ENCODE data around the gene INHBB. TPM values are rescaled to one million over a fixed set of nuclear protein-coding genes. Genes with fewer than 3 reads are reported as not detected.

Gene INHBB
- total RNA-seq, 2 experiments from 2014 or later: not detected

GRCh38 chr2:120331903-120332302, 14.0 kb upstream of the INHBB start:
- ChIA-PET POLR2A (no interaction called here), CTCF (no interaction called here)

GRCh38 chr2:120332384-120332783, 13.6 kb upstream of the INHBB start:
- ChIA-PET POLR2A (no interaction called here), CTCF (no interaction called here)

DNA sequence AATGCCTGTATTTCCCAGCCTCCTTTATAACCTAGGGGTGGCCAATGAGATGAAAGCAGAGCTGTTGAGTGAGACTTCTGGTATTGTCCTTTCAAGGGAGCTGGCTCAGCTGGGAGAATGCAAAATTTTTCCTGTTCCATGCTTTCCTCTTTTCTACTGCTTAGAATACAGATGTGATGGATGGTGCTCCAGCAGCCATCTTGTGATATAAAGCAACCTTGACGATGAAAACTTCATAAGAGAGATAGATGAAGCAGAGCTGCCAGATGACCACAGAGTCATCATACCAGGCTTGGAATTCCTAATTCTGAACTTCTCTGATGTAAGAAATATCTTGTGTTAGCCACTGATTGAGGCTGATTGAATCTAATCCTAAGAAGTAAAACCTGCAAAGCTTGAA, 11.9 kb upstream of the INHBB start:
- ChIA-PET POLR2A (interaction anchor here (0.7 kb wide), 1 partner anchor 25 kb away, joined by 5 read pairs; no protein-coding TSS in a partner anchor), CTCF (interaction anchor here (2.0 kb wide), 1 partner anchor 9 kb away, joined by 7 read pairs; no protein-coding TSS in a partner anchor)

DNA sequence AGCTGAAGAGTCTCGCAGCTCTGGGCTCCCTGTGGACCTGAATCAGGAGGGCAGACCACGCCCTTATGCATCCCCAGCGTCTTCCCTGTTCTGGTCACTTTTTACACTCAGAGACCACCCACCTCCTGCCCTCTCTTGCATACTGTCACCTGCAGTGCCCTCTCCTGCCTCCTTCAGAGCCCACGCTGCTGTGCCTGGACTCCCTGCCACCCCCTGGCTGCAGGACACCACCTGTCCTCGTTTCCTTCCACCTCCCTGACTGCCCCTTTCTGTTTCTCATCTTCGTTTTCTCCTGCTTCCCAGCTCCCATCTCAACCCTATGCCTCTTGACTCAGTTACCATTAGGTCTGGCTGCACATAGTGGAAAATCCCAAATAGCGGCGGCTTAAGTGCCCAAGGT, 9.2 kb upstream of the INHBB start:
- ChIA-PET CTCF (no interaction called here), POLR2A (no interaction called here)

- CTCF ChIA-PET: no interaction called here
- POLR2A ChIA-PET: no interaction called here
Observed at GRCh38 chr2:120338015-120338414, 7.9 kb upstream of the INHBB start.

- ChIA-PET CTCF (interaction anchor here (0.7 to 1.9 kb wide), 3 partner anchors 8 to 339 kb away, joined by 3 to 7 read pairs (median 3); no protein-coding TSS in a partner anchor), POLR2A (no interaction called here)
Observed at GRCh38 chr2:120341977-120342376, 4.0 kb upstream of the INHBB start.

DNA sequence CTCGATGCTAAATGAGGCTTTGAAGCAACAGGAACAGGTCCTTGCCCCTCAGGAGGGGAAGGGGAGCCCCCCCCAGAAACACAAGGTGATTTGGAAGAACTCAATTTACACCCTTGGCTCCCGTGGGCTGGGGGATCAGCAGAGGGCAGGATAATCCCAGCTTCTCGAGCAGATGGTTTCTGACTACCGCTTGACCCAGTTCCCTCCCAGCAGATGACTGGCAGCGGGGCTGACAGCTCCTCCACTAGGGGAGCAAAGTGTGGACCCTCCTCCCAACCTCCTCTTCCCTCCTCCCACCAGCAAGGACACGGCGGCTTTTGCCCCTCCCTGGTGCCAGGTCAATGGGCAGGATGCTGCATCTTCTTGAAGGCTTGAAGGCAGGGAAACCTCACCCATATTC, 3.5 kb upstream of the INHBB start:
- POLR2A ChIA-PET: no interaction called here

GRCh38 chr2:120343100-120343432, 2.9 kb upstream of the INHBB start:
- POLR2A ChIA-PET: no interaction called here

More for the DNA sequence above, 3.5 kb upstream of the INHBB start:
- CTCF ChIA-PET: interaction anchor here (0.7 to 1.9 kb wide), 5 partner anchors 8 to 338 kb away, joined by 3 to 7 read pairs (median 3); no protein-coding TSS in a partner anchor

GRCh38 chr2:120343433-120344105, 2.4 kb upstream of the INHBB start:
- ChIA-PET CTCF (interaction anchor here (0.6 to 1.9 kb wide), 8 partner anchors 9 to 1312 kb away, joined by 3 to 7 read pairs (median 4); no protein-coding TSS in a partner anchor), POLR2A (no interaction called here)

More at GRCh38 chr2:120343100-120343432, 2.9 kb upstream of the INHBB start:
- CTCF ChIA-PET: interaction anchor here (0.6 to 1.9 kb wide), 7 partner anchors 9 to 734 kb away, joined by 3 to 7 read pairs (median 3); no protein-coding TSS in a partner anchor

- POLR2A ChIA-PET: no interaction called here
- CTCF ChIA-PET: interaction anchor here (1.7 kb wide), 1 partner anchor 168 kb away, joined by 4 read pairs; no protein-coding TSS in a partner anchor
Observed at GRCh38 chr2:120344214-120344975, 1.5 kb upstream of the INHBB start.

- CTCF ChIA-PET: no interaction called here
- POLR2A ChIA-PET: no interaction called here
Observed at GRCh38 chr2:120344976-120345581, 857 bp upstream of the INHBB start.

GRCh38 chr2:120345608-120346007, 328 bp upstream of the INHBB start:
- CTCF ChIA-PET: no interaction called here
- POLR2A ChIA-PET: no interaction called here

GRCh38 chr2:120346667-120347358, 877 bp downstream of the INHBB start:
- POLR2A ChIA-PET: no interaction called here
- CTCF ChIA-PET: interaction anchor here (1.3 kb wide), 1 partner anchor 206 kb away, joined by 3 read pairs; no protein-coding TSS in a partner anchor

GRCh38 chr2:120347396-120348060, 1.6 kb downstream of the INHBB start:
- ChIA-PET POLR2A (no interaction called here), CTCF (no interaction called here)

DNA sequence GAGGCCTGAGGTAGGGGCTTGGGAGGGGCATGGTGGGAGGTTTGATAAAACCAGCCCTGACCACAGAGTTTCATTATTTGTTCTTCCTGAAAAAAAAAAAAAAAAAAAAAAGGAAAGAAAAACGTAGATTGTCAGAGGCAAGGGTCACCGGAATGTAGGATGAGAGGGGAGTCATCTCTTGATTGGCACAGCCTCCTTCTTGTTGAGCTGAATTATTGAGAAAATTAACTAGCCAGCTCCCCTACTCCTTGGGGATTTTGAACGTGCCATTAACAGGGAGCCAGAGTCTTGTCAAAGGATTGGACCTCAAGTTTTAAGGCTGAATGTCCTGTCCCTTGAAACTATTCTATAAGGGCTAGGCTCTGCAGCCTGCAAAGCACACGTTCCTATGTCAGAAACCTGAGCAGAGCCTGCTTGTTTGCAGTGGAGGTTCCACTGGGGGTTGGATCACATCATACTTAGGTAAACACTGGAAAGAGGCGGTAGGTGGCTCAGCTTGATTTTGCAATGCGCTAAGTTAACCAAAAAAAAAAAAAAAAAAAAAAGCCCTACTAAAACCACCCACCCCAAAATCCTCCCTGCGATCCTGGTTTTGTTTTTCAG, 2.3 kb downstream of the INHBB start:
- ChIA-PET POLR2A (no interaction called here), CTCF (interaction anchor here (0.7 kb wide), 1 partner anchor 96 kb away, joined by 4 read pairs; no protein-coding TSS in a partner anchor)

- ChIA-PET POLR2A (no interaction called here), CTCF (interaction anchor here (0.7 kb wide), 1 partner anchor 97 kb away, joined by 4 read pairs; no protein-coding TSS in a partner anchor)
Observed at GRCh38 chr2:120348737-120349439, 3.0 kb downstream of the INHBB start.

DNA sequence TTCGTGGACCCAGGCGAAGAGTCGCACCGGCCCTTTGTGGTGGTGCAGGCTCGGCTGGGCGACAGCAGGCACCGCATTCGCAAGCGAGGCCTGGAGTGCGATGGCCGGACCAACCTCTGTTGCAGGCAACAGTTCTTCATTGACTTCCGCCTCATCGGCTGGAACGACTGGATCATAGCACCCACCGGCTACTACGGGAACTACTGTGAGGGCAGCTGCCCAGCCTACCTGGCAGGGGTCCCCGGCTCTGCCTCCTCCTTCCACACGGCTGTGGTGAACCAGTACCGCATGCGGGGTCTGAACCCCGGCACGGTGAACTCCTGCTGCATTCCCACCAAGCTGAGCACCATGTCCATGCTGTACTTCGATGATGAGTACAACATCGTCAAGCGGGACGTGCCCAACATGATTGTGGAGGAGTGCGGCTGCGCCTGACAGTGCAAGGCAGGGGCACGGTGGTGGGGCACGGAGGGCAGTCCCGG, 3.5 kb downstream of the INHBB start:
- POLR2A ChIA-PET: no interaction called here

DNA sequence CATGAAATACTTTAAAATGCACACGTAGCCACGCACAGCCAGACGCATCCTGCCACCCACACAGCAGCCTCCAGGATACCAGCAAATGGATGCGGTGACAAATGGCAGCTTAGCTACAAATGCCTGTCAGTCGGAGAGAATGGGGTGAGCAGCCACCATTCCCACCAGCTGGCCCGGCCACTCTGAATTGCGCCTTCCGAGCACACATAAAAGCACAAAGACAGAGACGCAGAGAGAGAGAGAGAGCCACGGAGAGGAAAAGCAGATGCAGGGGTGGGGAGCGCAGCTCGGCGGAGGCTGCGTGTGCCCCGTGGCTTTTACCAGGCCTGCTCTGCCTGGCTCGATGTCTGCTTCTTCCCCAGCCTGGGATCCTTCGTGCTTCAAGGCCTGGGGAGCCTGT, 4.1 kb downstream of the INHBB start:
- ChIA-PET POLR2A (no interaction called here), CTCF (no interaction called here)

More for the DNA sequence above, 3.5 kb downstream of the INHBB start:
- CTCF ChIA-PET: no interaction called here
